ENCODE results near the gene GYPB.
"Not testable (repeated sequence)": the region's sequence is repeated elsewhere in the genome, so short reads cannot be mapped to it uniquely, and the experiment has no call there.

GYPB gene

DNA sequence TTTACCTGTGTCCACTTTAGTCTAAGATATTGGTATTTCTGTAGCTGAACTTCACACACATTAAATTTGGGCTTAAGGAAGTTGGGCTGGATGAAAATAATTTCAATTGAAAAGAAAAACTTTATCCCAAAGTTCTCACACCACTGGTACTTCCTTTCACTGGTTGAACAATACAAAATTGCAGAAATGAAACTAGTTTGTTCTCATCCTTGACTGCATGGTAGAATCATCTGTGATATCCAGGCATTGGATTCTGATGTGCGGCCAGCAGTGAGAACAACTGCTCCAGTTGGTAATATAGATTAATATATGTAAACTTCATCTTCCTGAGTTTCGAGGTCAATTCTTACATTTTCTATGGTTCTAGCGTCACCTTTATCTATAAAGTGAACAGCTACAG is 10.6 kb downstream of the GYPB start:
- DNase-seq: not testable (repeated sequence)

- DNase-seq: not testable (repeated sequence)
Observed at GRCh38 chr4:144007960-144008359, 11.2 kb downstream of the GYPB start.

DNA sequence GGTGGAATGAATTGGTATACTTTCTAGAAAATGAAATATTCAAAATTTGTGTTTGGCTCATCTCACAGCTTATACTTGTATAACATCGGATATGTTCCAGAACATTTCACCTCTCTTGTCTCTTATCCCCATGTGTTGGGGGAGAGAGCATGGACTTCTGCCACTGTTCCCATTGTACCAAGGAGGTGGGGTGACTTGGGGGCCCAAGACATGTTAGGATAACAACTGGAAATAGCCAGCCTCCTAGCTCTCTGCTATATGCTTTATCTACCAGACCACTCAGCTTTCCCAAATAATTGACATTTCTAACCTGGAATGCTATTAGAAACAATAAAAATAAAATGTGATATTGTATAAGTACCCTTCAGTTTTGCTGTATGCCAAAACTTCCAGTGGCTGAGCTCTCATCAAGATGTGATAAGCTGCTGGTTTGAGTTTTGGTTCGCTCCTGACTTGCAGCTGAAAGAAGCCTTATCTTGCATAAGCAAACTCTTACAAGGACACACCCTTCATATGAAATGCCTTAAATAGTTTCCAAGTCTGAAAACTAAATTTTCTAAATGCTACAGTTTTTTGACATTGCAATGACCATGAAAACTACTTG is 12.9 kb downstream of the GYPB start:
- DNase-seq: not testable (repeated sequence)

DNA sequence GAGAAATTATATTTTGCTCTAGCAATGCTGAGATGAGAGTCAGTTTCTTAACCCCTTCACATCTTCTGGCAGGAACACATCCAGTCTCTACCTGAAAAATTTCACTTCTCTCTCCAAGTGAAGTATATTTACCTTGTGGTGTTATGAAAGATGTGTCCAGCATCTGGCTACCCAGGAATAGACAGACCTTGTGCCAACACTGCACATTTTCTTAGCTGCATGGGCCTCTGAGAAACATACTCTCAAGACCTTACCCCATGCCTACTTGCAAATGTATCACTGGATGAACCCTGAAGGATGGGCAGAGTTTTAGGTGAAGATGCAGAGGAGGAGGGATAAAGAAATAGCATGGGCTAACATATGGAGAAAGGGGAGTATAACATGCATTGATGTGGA is 13.6 kb downstream of the GYPB start:
- not testable (repeated sequence) for DNase-seq

DNA sequence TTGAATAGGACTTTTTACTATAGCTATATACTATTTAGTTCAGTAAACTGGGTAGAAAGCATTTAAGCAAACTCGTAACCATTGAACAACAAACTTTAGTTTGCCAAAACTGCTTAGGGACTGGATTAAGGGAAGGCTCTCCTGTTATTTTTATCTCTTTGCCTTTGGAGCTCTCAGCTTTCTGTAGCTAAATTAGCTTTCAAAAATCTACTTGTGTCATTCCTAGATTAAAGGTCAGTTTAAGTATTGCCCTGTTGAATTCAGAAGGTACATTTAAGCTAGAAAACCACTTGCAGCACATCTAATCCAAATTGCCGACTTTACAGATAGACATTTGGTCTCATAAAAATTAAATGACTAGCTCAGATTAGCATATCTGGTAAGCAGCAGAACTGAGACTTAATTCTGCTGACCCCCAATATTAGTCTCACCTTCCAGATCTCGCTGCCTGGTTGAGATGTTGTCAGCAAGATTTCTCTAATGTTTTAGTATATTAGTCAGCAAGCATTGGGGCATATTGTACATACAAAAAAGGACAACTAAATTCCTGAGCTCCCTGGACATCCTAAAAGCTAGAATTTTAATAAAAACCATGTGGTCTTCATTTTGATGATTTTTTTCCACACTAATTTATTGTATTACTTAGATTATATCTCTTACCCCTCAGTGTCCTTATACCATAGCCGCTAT is 14.2 kb downstream of the GYPB start:
- DNase-seq: not testable (repeated sequence)

DNA sequence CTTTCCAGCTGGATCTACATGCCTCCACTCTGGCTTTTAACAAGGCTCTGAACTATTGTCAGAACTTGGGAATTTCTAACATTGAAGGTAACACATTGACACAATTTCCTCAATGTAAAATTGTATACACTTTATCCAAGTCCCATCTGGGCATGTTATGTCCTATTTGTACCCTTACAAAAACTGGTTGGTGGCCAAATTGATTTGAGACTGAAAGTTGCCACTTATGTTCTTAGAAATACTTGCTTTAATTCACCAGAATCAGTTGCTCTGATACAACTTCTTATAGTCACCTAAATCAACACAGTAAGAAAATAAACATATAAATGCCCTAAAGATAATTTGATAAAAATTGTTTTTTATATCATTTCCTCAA is 15.3 kb downstream of the GYPB start:
- DNase-seq: not testable (repeated sequence)

- not testable (repeated sequence) for DNase-seq
Observed at GRCh38 chr4:144003205-144003889, 15.8 kb downstream of the GYPB start.

GRCh38 chr4:144000331-144000995 is 18.7 kb downstream of the GYPB start:
- not testable (repeated sequence) for DNase-seq

DNA sequence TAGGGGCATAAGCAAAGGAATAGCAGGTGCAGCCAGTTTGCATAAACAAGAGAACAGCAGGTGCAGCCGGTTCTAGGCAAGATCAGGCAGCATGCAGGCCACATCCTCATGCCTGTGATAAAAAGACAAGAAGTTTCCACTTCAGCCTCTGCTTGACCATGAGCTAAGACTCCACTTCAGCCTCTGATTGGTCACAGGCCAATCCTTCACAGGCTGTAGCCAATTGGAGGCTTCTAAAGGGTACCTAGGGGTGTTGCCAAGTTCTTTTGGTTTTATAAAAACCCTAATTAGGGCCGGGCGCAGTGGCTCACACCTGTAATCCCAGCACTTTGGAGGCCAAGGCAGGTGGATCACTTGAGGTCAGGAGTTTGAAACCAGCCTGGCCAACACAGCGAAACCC is 23.0 kb downstream of the GYPB start:
- DNase-seq: not testable (repeated sequence)

- not testable (repeated sequence) for DNase-seq
Observed at GRCh38 chr4:143991761-143992160, 27.4 kb downstream of the GYPB start.

DNA sequence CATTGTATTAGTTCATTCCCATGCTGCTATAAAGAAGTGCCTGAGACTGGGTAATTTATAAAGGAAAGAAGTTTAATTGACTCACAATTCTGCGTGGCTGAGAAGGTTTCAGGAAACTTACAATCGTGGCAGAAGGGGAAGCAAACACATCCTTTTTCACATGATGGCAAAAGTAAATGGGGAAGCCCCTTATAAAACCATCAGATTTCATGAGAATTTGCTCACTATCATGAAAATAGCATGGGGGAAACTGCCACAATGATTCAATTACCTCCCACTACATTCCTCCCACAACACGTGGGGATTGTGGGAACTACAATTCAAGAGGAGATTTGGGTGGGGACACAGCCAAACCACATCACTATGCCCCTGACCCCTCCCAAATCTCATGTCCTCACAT is 28.5 kb downstream of the GYPB start:
- not testable (repeated sequence) for DNase-seq

DNA sequence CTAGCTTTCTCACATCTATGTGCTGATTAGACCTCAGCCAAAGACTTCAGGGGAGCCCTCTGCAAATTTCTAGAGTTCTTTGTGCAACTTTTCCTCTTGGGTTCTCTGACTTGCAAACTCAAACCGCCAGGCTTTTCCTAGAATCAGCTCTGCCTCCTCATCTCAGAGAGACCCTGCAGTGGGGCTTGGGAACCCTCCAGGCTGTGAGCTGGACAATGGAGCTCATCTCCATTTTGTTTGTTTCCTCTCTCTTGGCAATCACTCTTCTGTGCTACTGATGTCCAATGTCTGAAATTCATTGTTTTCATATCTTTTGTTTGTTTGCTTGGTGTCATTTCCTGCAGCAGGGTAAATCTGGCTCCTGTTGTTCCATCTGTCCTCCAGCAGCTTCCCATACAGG is 33.0 kb downstream of the GYPB start:
- DNase-seq: no peak

DNA sequence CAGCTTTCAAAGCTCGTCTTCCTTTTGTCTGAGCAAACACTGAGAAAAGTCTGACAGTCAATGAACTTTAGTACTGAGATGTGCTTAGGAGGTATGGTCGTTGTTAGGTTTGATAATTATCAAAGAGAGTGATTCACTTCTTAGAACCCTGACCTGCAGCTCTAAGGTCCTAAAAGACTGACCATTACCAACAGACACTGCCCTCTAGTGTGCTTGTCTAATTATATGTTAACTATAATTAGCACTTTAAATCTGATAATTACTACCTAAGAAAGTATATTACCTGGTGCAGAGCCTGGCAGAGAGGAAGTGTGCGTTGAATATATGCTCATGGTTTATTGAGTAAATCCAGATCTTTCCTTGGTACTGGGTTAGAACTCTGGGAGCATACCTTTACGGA is 38.4 kb downstream of the GYPB start:
- not testable (repeated sequence) for DNase-seq

GRCh38 chr4:143975527-143975926 is 43.7 kb downstream of the GYPB start:
- not testable (repeated sequence) for DNase-seq

DNA sequence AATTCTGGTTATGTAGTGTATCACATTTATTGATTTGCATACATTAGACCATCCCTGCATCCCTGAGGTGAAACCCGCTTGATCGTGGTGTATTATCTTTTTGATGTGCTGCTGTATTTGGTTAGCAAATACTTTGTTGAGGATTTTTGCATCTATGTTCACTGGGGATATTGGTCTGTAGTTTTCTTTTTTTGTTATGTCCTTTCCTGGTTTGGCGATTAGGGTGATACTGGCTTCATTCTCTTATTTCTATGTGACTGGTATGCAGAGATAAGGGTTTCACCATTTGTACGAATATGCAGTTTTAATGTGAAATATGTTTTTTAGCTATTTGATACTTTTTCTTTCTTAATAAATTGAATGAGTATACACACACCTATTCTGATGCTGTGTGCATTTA is 45.2 kb downstream of the GYPB start:
- not testable (repeated sequence) for DNase-seq

DNA sequence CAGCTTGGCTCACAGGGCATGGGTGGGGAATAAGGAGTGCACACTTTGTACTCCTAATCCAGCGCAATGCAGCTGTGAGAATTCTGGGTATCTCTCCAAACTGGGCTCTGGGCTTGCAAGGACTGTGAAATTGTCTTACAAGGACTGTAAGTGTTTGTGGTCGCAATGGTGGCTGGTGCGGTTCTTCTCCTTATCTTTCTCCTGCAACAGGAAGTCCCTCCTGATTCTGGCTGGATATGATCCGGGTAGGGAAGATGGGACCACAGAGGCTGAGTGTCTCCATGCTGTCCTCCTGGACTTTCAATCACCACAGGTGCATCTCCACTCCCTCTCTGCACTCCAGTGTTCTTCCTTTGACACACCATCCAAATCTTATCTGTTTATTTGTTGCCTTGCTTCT is 58.1 kb downstream of the GYPB start:
- no peak for DNase-seq

GRCh38 chr4:143955306-143955705 is 63.9 kb downstream of the GYPB start:
- not testable (repeated sequence) for DNase-seq

GRCh38 chr4:143951458-143951972 is 67.7 kb downstream of the GYPB start:
- DNase-seq: not testable (repeated sequence)

DNA sequence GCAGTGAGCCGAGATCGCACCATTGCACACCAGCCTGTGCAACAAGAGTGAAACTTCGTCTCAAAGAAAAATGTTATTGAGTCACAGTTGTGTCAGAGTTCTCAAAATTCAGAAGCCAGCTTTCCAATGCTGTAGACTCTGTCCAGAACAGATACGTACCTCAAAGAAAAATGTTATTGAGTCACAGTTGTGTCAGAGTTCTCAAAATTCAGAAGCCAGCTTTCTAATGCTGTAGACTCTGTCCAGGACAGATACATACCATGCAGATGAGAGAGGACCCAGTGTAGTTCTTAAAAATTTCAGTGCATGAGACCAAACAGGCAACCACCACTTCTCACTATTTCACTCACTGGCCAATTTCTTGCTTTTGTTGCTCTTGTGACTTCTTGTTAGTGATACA is 68.2 kb downstream of the GYPB start:
- not testable (repeated sequence) for DNase-seq

GRCh38 chr4:143950185-143950584 is 69.0 kb downstream of the GYPB start:
- not testable (repeated sequence) for DNase-seq

- DNase-seq: not testable (repeated sequence)
Observed at GRCh38 chr4:143947493-143947892, 71.7 kb downstream of the GYPB start.

All from KG1 (cell line).